ENCODE measurements around the gene CDC123.
"Not testable (repeated sequence)": the region's sequence is repeated elsewhere in the genome, so short reads cannot be mapped to it uniquely, and the experiment has no call there.

DNA sequence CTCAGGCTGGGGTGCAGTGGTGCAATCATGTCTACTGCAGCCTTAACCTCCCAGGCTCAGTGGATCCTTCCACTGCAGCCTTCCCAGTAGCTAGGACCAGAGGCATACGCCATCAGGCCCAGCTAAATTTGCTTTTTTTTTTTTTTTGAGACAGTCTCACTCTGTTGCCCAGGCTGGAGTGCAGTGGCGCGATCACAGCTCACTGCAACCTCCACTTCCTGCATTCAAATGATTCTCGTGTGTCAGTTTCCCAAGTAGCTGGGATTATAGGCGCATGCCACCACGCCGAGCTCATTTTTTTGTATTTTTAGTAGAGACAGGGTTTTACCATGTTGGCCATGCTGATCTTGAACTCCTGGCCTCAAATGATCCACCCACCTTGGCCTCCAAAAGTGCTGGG, 81.9 kb downstream of the CDC123 start:
- TF ChIP-seq POLR2A (IDR thresholded peaks at IDR 0.05; ENCODE audit: low read length); GATA1 (IDR thresholded peaks at IDR 0.05; ENCODE audit: low read depth, low read length): not testable (repeated sequence)
